GM19452 (cell line): ENCODE data around the gene CCDC32.

Experiments used
- ATAC-seq: cut with Tn5 transposase; IDR thresholded peaks from one replicate; pipeline ENCODE4 v1.9.1; 2021; ENCODE audit not compliant: unreplicated experiment

Gene CCDC32

GRCh38 chr15:40567111-40567510 lies 2.3 kb upstream of the CCDC32 start:
- ATAC-seq = no peak

- ATAC-seq = no peak
Measured at GRCh38 chr15:40565333-40566238, 744 bp upstream of the CCDC32 start.

GRCh38 chr15:40563426-40563825 lies 1.4 kb downstream of the CCDC32 start:
- no peak for ATAC-seq

GRCh38 chr15:40562691-40563090 lies 2.2 kb downstream of the CCDC32 start:
- no peak for ATAC-seq

GRCh38 chr15:40558952-40559742 lies 5.7 kb downstream of the CCDC32 start:
- peak; percentile 14 for ATAC-seq

GRCh38 chr15:40555876-40556275 lies 9.0 kb downstream of the CCDC32 start:
- ATAC-seq = no peak

GRCh38 chr15:40554161-40554525 lies 10.7 kb downstream of the CCDC32 start:
- ATAC-seq = no peak

GRCh38 chr15:40550341-40551037 lies 14.4 kb downstream of the CCDC32 start:
- ATAC-seq = peak; percentile 70

GRCh38 chr15:40549894-40550293 lies 14.9 kb downstream of the CCDC32 start:
- ATAC-seq = no peak

- ATAC-seq = no peak
Measured at GRCh38 chr15:40548610-40549009, 16.2 kb downstream of the CCDC32 start.

GRCh38 chr15:40545457-40545856 lies 19.4 kb downstream of the CCDC32 start:
- ATAC-seq = no peak

- ATAC-seq = peak; percentile 68
Measured at GRCh38 chr15:40543631-40544294, 21.1 kb downstream of the CCDC32 start.

GRCh38 chr15:40543082-40543481 lies 21.8 kb downstream of the CCDC32 start:
- no peak for ATAC-seq

- no peak for ATAC-seq
Measured at GRCh38 chr15:40538976-40539375, 25.9 kb downstream of the CCDC32 start.

GRCh38 chr15:40536501-40536900 lies 28.3 kb downstream of the CCDC32 start:
- ATAC-seq = no peak

- no peak for ATAC-seq
Measured at GRCh38 chr15:40534371-40534770, 30.5 kb downstream of the CCDC32 start.

- ATAC-seq = no peak
Measured at GRCh38 chr15:40533763-40534364, 31.0 kb downstream of the CCDC32 start.

- ATAC-seq = no peak
Measured at GRCh38 chr15:40528801-40529200, 36.0 kb downstream of the CCDC32 start.

- no peak for ATAC-seq
Measured at GRCh38 chr15:40525855-40526254, 39.0 kb downstream of the CCDC32 start.

GRCh38 chr15:40523611-40524010 lies 41.2 kb downstream of the CCDC32 start:
- ATAC-seq = no peak

- ATAC-seq = no peak
Measured at GRCh38 chr15:40516322-40516721, 48.5 kb downstream of the CCDC32 start.
